Measurements from ENCODE around the gene DST.

Gene DST

GRCh38 chr6:56582236-56582635, 60.5 kb downstream of the DST start:
- Histone ChIP-seq H3K36me3 (ENCODE audit: control insufficient read depth, low read length) (no peaks in the 10 kb centered on the region), H3K9me2 (replicated peaks; ENCODE audit: control insufficient read depth, low read length) (no peaks in the 10 kb centered on the region), H3K27ac (ENCODE audit: low read depth, low read length) (no peak overlapping the region), H3K4me3 (ENCODE audit: low read length) (no peak overlapping the region), H3K79me2 (ENCODE audit: control insufficient read depth, low read length) (no peaks in the 10 kb centered on the region), H3K4me1 (ENCODE audit: control insufficient read depth, low read length) (no peaks in the 10 kb centered on the region), H4K20me1 (ENCODE audit: control insufficient read depth, insufficient read depth, low read depth, low read length) (no peaks in the 10 kb centered on the region), H3F3A (ENCODE audit: control insufficient read depth, insufficient read depth) (no peaks in the 10 kb centered on the region), H3K9me3 (ENCODE audit: control insufficient read depth, insufficient read depth, low read length) (no peaks in the 10 kb centered on the region), H3K27me3 (ENCODE audit: control insufficient read depth, low read length) (no peaks in the 10 kb centered on the region), H3K4me2 (ENCODE audit: low read length) (no peak overlapping the region)
- TF ChIP-seq EZH2phosphoT487 (IDR thresholded peaks at IDR 0.05; ENCODE audit: borderline replicate concordance, low read length) = no peak
- TF ChIP-seq CTCF (IDR thresholded peaks at IDR 0.05; ENCODE audit: low read depth, low read length, poor library complexity, severe bottlenecking) = no peak

GRCh38 chr6:56581296-56581925, 61.3 kb downstream of the DST start:
- no peaks in the 10 kb centered on the region for H3K4me1 ChIP-seq (ENCODE audit: control insufficient read depth, low read length)
- H3F3A ChIP-seq (ENCODE audit: control insufficient read depth, insufficient read depth) = no peaks in the 10 kb centered on the region
- no peaks in the 10 kb centered on the region for H3K27me3 ChIP-seq (ENCODE audit: control insufficient read depth, low read length)
- no peaks in the 10 kb centered on the region for H3K9me3 ChIP-seq (ENCODE audit: control insufficient read depth, insufficient read depth, low read length)
- H3K9me2 ChIP-seq (replicated peaks; ENCODE audit: control insufficient read depth, low read length) = no peaks in the 10 kb centered on the region
- no peaks in the 10 kb centered on the region for H3K36me3 ChIP-seq (ENCODE audit: control insufficient read depth, low read length)
- TF ChIP-seq CTCF (IDR thresholded peaks at IDR 0.05; ENCODE audit: low read depth, low read length, poor library complexity, severe bottlenecking) = no peak
- TF ChIP-seq EZH2phosphoT487 (IDR thresholded peaks at IDR 0.05; ENCODE audit: borderline replicate concordance, low read length) = no peak
- no peaks in the 10 kb centered on the region for H3K79me2 ChIP-seq (ENCODE audit: control insufficient read depth, low read length)
- H3K4me2 ChIP-seq (ENCODE audit: low read length) = no peak overlapping the region
- H3K27ac ChIP-seq (ENCODE audit: low read depth, low read length) = no peak overlapping the region
- no peak overlapping the region for H3K4me3 ChIP-seq (ENCODE audit: low read length)
- no peaks in the 10 kb centered on the region for H4K20me1 ChIP-seq (ENCODE audit: control insufficient read depth, insufficient read depth, low read depth, low read length)

GRCh38 chr6:56580271-56580670, 62.4 kb downstream of the DST start:
- TF ChIP-seq EZH2phosphoT487 (IDR thresholded peaks at IDR 0.05; ENCODE audit: borderline replicate concordance, low read length) (no peak), CTCF (IDR thresholded peaks at IDR 0.05; ENCODE audit: low read depth, low read length, poor library complexity, severe bottlenecking) (no peak)
- H4K20me1 ChIP-seq (ENCODE audit: control insufficient read depth, insufficient read depth, low read depth, low read length) = no peaks in the 10 kb centered on the region
- H3K4me1 ChIP-seq (ENCODE audit: control insufficient read depth, low read length) = no peaks in the 10 kb centered on the region
- H3K79me2 ChIP-seq (ENCODE audit: control insufficient read depth, low read length) = no peaks in the 10 kb centered on the region
- H3F3A ChIP-seq (ENCODE audit: control insufficient read depth, insufficient read depth) = no peaks in the 10 kb centered on the region
- H3K27ac ChIP-seq (ENCODE audit: low read depth, low read length) = no peak overlapping the region
- H3K36me3 ChIP-seq (ENCODE audit: control insufficient read depth, low read length) = no peaks in the 10 kb centered on the region
- no peak overlapping the region for H3K4me3 ChIP-seq (ENCODE audit: low read length)
- no peaks in the 10 kb centered on the region for H3K9me2 ChIP-seq (replicated peaks; ENCODE audit: control insufficient read depth, low read length)
- no peaks in the 10 kb centered on the region for H3K27me3 ChIP-seq (ENCODE audit: control insufficient read depth, low read length)
- no peaks in the 10 kb centered on the region for H3K9me3 ChIP-seq (ENCODE audit: control insufficient read depth, insufficient read depth, low read length)
- H3K4me2 ChIP-seq (ENCODE audit: low read length) = no peak overlapping the region

Data from DOHH2 (cell line).